A673 (cell line): ENCODE data around the gene CPZ. TPM values are rescaled to one million over a fixed set of nuclear protein-coding genes. Genes with fewer than 3 reads are reported as not detected.

Source experiments
- BruUV-seq: library from RNA; stranded (reverse); fragments of 400-500 nt; replicated peaks from 2 replicates; lab custom pipeline; 2021; lab: Mats Ljungman, UMichigan
- CTCF ChIA-PET: fragments of 300-600 bp; sonication (Branson Sonifier 250); formaldehyde crosslinking; loops from one replicate; lab custom pipeline; 2022; ENCODE audit warnings: antibody characterized with exemption; lab: Charles Lee
- POLR2A ChIA-PET: fragments of 300-600 bp; sonication (Branson Sonifier 250); formaldehyde crosslinking; loops from one replicate; lab custom pipeline; 2022; ENCODE audit warnings: antibody characterized with exemption; ENCODE audit not compliant: low non-redundant PET; lab: Charles Lee
- DNase-seq: peaks from one replicate; pipeline ENCODE4 v3.0.0-alpha.2; 2015; ENCODE audit warnings: low spot score
- H3K27ac ChIP-seq: fragments of 200-600 bp; sonication (generic); 2 replicates; pipeline ENCODE4 v1.5.1; 2016; ENCODE audit warnings: mixed run types, low read depth, mild to moderate bottlenecking, mixed read lengths, antibody characterized with exemption, low read length; ENCODE audit not compliant: poor library complexity, severe bottlenecking
- H3K27me3 ChIP-seq: fragments of 200-600 bp; sonication (generic); replicated peaks from 2 replicates; pipeline ENCODE4 v1.6.1; 2017; ENCODE audit warnings: mixed run types, low read depth, mild to moderate bottlenecking, mixed read lengths, antibody characterized with exemption, low read length; ENCODE audit not compliant: insufficient read depth, poor library complexity
- H3K36me3 ChIP-seq: fragments of 200-600 bp; sonication (generic); 2 replicates; pipeline ENCODE4 v1.6.1; 2016; ENCODE audit warnings: mixed run types, mild to moderate bottlenecking, mixed read lengths, antibody characterized with exemption, low read length; ENCODE audit not compliant: insufficient read depth, poor library complexity, severe bottlenecking
- H3K4me1 ChIP-seq: fragments of 200-600 bp; sonication (generic); 2 replicates; pipeline ENCODE4 v1.6.1; 2017; ENCODE audit warnings: mixed run types, mild to moderate bottlenecking, mixed read lengths, antibody characterized with exemption, low read length; ENCODE audit not compliant: insufficient read depth, poor library complexity, severe bottlenecking
- H3K4me3 ChIP-seq: fragments of 200-600 bp; sonication (generic); 2 replicates; pipeline ENCODE4 v1.5.1; 2016; ENCODE audit warnings: low read depth, mixed run types, mild to moderate bottlenecking, mixed read lengths, low read length; ENCODE audit not compliant: poor library complexity, severe bottlenecking
- H3K9me3 ChIP-seq: fragments of 200-600 bp; sonication (generic); 2 replicates; pipeline ENCODE4 v1.6.1; 2016; ENCODE audit warnings: mixed run types, low read depth, mild to moderate bottlenecking, mixed read lengths, antibody characterized with exemption, low read length; ENCODE audit not compliant: poor library complexity, severe bottlenecking
- CTCF ChIP-seq: fragments of 300-800, 200-600 bp; sonication (generic); conservative IDR thresholded peaks from 2 replicates; pipeline ENCODE4 v1.5.1; 2017; ENCODE audit warnings: low read depth, mild to moderate bottlenecking, antibody characterized with exemption, low read length, moderate library complexity, mixed read lengths
- EZH2 ChIP-seq: fragments of 200-600 bp; sonication (generic); IDR thresholded peaks from 2 replicates; pipeline ENCODE4 v1.6.1; 2017; ENCODE audit warnings: borderline replicate concordance, low read depth, mild to moderate bottlenecking, mixed read lengths, antibody characterized with exemption, low read length; ENCODE audit not compliant: poor library complexity, severe bottlenecking
- intact Hi-C: fragments of 100-400 bp; cut with micrococcal nuclease; formaldehyde crosslinking; loops from one replicate; pipeline ENCODE4 v1.10.0; 2022; ENCODE audit not compliant: unreplicated experiment
- total RNA-seq: library from RNA; stranded (reverse); gene quantifications from 2 replicates; pipeline ENCODE4 v1.2.3, GENCODE V29; 2021

CPZ gene
- total RNA-seq, 1 experiment from 2014 or later = 0.34 TPM

DNA sequence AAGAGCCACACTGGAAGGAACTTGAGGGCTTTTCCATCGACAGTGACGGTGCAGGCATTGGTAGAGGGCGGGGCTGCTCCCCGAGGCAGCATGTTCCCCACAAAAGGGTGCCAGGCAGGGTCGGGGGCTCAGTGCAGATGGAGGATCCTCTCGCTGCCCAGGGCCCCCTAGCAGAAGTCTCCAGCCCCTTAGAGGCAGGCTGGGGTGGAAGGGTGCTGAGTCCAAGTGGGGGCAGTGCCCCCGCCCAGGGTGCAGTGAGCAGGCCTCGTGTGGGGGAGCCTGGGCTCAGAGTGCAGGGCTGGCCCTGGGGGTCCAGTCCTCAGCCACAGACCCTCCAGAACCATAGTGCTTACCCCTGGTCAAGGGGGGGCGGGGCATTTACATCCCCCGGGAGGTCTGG, 9.0 kb downstream of the CPZ start:
- no TSS peak for BruUV-seq
- Histone ChIP-seq H3K36me3 (no peaks in the 10 kb centered on the region), H3K4me3 (no peak overlapping the region), H3K27ac (no peak overlapping the region), H3K9me3 (no peaks in the 10 kb centered on the region), H3K27me3 (no peaks in the 10 kb centered on the region), H3K4me1 (peaks cover 15% of the 10 kb centered on the region)
- TF ChIP-seq EZH2 (no peak), CTCF (no peak)
- intact Hi-C loops = no loop called here
- ChIA-PET CTCF (no interaction called here), POLR2A (no interaction called here)
- no peak for DNase-seq

DNA sequence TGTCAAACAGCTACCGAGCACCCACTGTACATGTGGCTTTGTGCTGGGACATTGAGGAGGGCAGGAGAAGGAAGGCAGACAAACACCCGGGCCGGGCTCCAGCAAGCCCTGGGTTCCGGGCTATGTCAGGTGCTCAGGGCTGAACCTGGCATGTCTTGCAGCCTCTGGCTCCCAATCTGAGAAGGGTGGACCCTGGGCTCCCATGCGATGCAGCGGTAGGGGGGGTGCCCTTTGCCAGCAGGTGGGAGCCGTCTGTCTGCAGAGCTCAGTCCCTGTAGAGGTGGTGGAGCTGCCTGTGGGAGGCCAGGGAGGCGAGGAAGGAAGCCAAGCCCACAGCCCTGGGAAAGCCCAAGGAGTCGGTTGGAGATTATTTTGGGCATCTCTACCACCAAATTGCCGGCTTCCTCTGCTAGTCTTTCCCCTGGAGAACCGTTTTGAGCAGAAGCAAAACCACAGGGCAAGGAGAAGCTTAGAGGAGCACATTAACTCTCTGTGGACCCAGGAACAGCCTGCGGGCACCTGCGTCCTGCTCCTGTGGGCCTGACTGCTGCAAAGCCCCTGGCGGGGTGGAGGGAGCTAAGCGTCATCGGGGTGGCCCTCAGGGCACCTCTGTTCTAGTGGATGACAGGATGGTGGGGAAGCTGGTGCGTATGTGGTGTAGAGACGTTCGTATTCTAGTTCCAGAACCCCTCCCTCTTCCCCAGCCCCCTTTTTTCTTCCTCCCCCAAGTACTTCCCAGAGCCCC, 10.3 kb downstream of the CPZ start:
- intact Hi-C loops = no loop called here
- DNase-seq = no peak
- Histone ChIP-seq H3K27ac (no peak overlapping the region), H3K4me3 (no peak overlapping the region), H3K9me3 (no peaks in the 10 kb centered on the region), H3K36me3 (no peaks in the 10 kb centered on the region), H3K27me3 (no peaks in the 10 kb centered on the region), H3K4me1 (peaks cover 15% of the 10 kb centered on the region)
- POLR2A ChIA-PET = no interaction called here
- CTCF ChIA-PET = no interaction called here
- TF ChIP-seq CTCF = no peak
- TF ChIP-seq EZH2 = no peak
- BruUV-seq = no TSS peak

- Histone ChIP-seq H3K27ac (peak overlapping the region; percentile 35), H3K27me3 (no peaks in the 10 kb centered on the region), H3K4me3 (no peak overlapping the region), H3K9me3 (no peaks in the 10 kb centered on the region), H3K36me3 (no peaks in the 10 kb centered on the region), H3K4me1 (peaks cover 15% of the 10 kb centered on the region)
- CTCF ChIA-PET = no interaction called here
- intact Hi-C loops = no loop called here
- no peak for TF ChIP-seq CTCF
- BruUV-seq = no TSS peak
- POLR2A ChIA-PET = no interaction called here
- DNase-seq = no peak
Measured at GRCh38 chr4:8603931-8604330, 11.4 kb downstream of the CPZ start.
